ENCODE measurements around the gene KCNK3. TPM values are rescaled to one million over a fixed set of nuclear protein-coding genes. Genes with fewer than 3 reads are reported as not detected.
"Not testable (repeated sequence)": the region's sequence is repeated elsewhere in the genome, so short reads cannot be mapped to it uniquely, and the experiment has no call there.

KCNK3 gene
- total and polyA plus RNA-seq, 2 experiments from 2014 or later: not detected

DNA sequence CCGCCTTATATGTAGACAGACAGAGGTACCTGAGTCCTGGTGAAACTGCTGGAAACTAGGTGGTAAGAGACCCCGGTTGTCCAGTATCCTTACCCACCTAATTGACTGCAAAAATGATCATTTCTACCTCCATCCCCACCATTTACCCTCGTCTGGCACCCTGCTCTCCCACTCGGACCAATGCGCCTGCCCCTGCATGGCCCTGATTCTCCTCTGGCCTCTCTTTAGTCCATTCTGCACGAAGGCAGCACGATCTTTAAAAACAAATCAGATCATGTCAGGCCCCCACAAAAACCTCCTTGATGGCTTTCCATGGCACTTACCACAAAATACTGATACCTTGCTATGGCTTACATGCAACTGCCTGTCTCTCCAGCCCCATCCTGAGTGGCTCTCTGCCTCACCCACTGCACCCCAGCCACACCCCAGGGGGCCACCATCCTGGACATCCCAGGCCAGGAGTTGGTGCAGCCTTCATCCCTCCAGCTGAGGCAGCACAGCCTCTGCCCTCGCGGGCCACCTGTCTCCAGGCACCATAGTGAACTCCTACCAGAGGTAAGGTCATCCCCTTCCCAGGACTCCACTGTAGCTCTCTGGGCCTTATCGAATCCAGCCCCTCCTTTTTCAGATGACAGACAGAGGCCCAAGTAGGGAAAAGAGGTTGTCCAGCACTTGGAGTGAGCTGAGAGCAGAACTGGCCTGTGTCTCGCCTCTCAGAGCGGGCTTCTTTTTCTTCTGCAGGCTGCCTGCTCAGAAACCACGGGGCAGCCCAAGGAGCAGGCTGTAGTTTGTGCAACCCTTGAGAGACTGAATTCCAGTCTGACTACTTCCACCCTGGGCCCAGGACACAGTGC, 39.1 kb upstream of the KCNK3 start:
- no peak overlapping the region for H3K4me2 ChIP-seq (ENCODE audit: unreplicated experiment)
- H3K4me1 ChIP-seq (ENCODE audit: insufficient read depth): no peaks in the 10 kb centered on the region
- no peaks in the 10 kb centered on the region for H3K79me2 ChIP-seq (ENCODE audit: insufficient read depth)
- in situ Hi-C loops (cut with MboI): no loop called here
- H3K36me3 ChIP-seq (ENCODE audit: low read depth): no peaks in the 10 kb centered on the region
- no peak for DNase-seq
- 0 out of 2 replicates have a peak, but pooled peaks cover 10% of the 10 kb centered on the region for H3F3A ChIP-seq (ENCODE audit: insufficient read depth)
- no peaks in the 10 kb centered on the region for H3K9me3 ChIP-seq (ENCODE audit: low read depth)
- no peak overlapping the region for H3K4me3 ChIP-seq
- TF ChIP-seq EZH2phosphoT487 (IDR thresholded peaks at IDR 0.05; ENCODE audit: insufficient read depth, low read depth): no peak
- no peak for TF ChIP-seq EZH2 (IDR thresholded peaks at IDR 0.05; ENCODE audit: insufficient read depth, poor library complexity, severe bottlenecking)
- peaks cover 27% of the 10 kb centered on the region for H3K27me3 ChIP-seq (replicated peaks; ENCODE audit: insufficient read depth)
- WGBS, 2 experiments (ENCODE audit: low coverage in 1 of 2, low lambda C conversion rate in 2 of 2, missing lambda C conversion rate in 2 of 2): 53 to 62% methylated on average over 13 of the region's 13 CpGs
- H4K20me1 ChIP-seq (ENCODE audit: insufficient read depth): no peaks in the 10 kb centered on the region
- no peaks in the 10 kb centered on the region for H3K9me2 ChIP-seq (ENCODE audit: insufficient read depth)
- H2AFZ ChIP-seq: no peak overlapping the region
- H3K27ac ChIP-seq: no peak overlapping the region
- H3K9ac ChIP-seq: no peak overlapping the region

DNA sequence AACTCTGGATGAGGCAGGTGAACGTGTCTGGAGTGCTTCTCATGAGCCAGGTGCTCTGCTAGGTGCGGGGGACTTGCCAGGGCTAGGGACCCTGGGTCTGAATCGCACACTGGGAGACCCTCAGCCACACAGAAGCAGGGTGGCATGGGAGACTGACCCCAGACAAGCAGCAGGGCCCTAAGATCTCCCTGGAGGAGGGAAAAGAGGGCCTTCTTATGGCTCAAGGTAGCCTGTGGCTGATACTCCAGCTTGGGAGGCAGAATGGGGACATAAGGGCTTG, 38.5 kb upstream of the KCNK3 start:
- Histone ChIP-seq H3K36me3 (ENCODE audit: low read depth) (no peaks in the 10 kb centered on the region), H3K27ac (no peak overlapping the region), H3F3A (ENCODE audit: insufficient read depth) (0 out of 2 replicates have a peak, but pooled peaks cover 10% of the 10 kb centered on the region), H3K4me1 (ENCODE audit: insufficient read depth) (no peaks in the 10 kb centered on the region), H3K9me3 (ENCODE audit: low read depth) (no peaks in the 10 kb centered on the region), H3K4me2 (ENCODE audit: unreplicated experiment) (no peak overlapping the region), H4K20me1 (ENCODE audit: insufficient read depth) (no peaks in the 10 kb centered on the region), H2AFZ (no peak overlapping the region), H3K79me2 (ENCODE audit: insufficient read depth) (no peaks in the 10 kb centered on the region), H3K27me3 (replicated peaks; ENCODE audit: insufficient read depth) (peaks cover 29% of the 10 kb centered on the region), H3K9me2 (ENCODE audit: insufficient read depth) (no peaks in the 10 kb centered on the region), H3K9ac (no peak overlapping the region), H3K4me3 (no peak overlapping the region)
- WGBS, 2 experiments (ENCODE audit: low coverage in 1 of 2, low lambda C conversion rate in 2 of 2, missing lambda C conversion rate in 2 of 2): 33 to 49% methylated on average over 3 of the region's 3 CpGs
- no peak for TF ChIP-seq EZH2 (IDR thresholded peaks at IDR 0.05; ENCODE audit: insufficient read depth, poor library complexity, severe bottlenecking)
- in situ Hi-C loops (cut with MboI): no loop called here
- DNase-seq: no peak

DNA sequence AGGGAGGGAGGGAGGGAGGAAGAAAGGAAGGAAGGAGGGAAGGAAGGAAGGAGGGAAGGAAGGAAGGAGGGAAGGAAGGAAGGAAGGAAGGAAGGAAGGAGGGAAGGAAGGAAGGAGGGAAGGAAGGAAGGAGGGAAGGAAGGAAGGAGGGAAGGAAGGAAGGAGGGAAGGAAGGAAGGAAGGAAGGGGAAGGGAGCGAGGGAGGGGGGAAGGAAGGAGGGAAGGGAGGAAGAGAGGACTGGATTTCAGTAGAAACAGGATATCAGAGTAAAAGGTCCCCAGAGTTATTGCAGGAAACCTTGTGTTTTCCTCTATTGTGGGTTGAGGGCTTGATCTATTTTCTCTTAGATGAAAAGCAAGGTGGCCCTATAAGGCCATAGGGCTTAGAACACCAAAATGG, 37.4 kb upstream of the KCNK3 start:
- H2AFZ ChIP-seq; in situ Hi-C loops (cut with MboI); H3K9me2 ChIP-seq (ENCODE audit: insufficient read depth); H3K4me2 ChIP-seq (ENCODE audit: unreplicated experiment); H3K36me3 ChIP-seq (ENCODE audit: low read depth); H3K9ac ChIP-seq; H4K20me1 ChIP-seq (ENCODE audit: insufficient read depth); DNase-seq; H3K4me3 ChIP-seq; H3K9me3 ChIP-seq (ENCODE audit: low read depth); H3K4me1 ChIP-seq (ENCODE audit: insufficient read depth); H3K79me2 ChIP-seq (ENCODE audit: insufficient read depth); H3K27ac ChIP-seq: not testable (repeated sequence)
- Histone ChIP-seq H3F3A (ENCODE audit: insufficient read depth) (0 out of 2 replicates have a peak, but pooled peaks cover 10% of the 10 kb centered on the region), H3K27me3 (replicated peaks; ENCODE audit: insufficient read depth) (peaks cover 31% of the 10 kb centered on the region)
- 83% methylated on average over 1 of the region's 1 CpG; no CpG with 5 or more reads in 1 of the 2 experiments for WGBS, 2 experiments (ENCODE audit: low coverage in 1 of 2, low lambda C conversion rate in 2 of 2, missing lambda C conversion rate in 2 of 2)

DNA sequence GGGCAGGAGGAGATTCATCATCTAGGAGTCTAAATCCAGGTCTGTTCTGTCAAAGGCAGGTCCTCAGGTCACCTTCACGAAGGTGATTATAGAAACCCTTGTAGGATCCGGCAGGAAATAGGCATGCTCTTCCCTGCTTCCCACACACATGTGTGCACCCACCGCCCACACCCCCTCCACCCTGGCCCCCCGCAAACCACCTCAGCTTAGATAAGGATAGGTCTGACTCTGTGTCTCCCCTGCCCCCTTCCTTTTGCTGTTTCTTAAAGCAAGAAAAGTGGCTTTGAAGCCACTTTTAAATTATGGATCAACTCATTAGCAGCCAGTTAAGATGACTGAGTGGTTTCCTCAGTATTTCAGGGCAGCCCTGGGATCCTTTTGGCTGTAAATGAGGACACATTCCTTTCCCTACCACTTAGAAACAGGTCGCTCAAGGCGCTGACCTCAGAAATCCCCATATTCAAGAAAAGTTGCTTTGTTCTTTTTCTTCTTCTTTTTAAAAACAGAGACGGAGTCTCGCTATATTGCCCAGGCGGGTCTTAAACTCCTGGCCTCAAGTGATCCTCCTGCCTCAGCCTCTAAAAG, 36.8 kb upstream of the KCNK3 start:
- 61 to 78% methylated on average over 8 to 9 of the region's 9 CpGs for WGBS, 2 experiments (ENCODE audit: low coverage in 1 of 2, low lambda C conversion rate in 2 of 2, missing lambda C conversion rate in 2 of 2)
- Histone ChIP-seq H3K9me2 (ENCODE audit: insufficient read depth) (no peaks in the 10 kb centered on the region), H3K79me2 (ENCODE audit: insufficient read depth) (no peaks in the 10 kb centered on the region), H3K27me3 (replicated peaks; ENCODE audit: insufficient read depth) (peaks cover 27% of the 10 kb centered on the region), H3K9ac (no peak overlapping the region), H3K9me3 (ENCODE audit: low read depth) (no peaks in the 10 kb centered on the region), H2AFZ (no peak overlapping the region), H3K4me3 (no peak overlapping the region), H4K20me1 (ENCODE audit: insufficient read depth) (no peaks in the 10 kb centered on the region), H3F3A (ENCODE audit: insufficient read depth) (0 out of 2 replicates have a peak, but pooled peaks cover 10% of the 10 kb centered on the region), H3K36me3 (ENCODE audit: low read depth) (no peaks in the 10 kb centered on the region), H3K4me1 (ENCODE audit: insufficient read depth) (no peaks in the 10 kb centered on the region), H3K27ac (no peak overlapping the region), H3K4me2 (ENCODE audit: unreplicated experiment) (no peak overlapping the region)
- TF ChIP-seq EZH2 (IDR thresholded peaks at IDR 0.05; ENCODE audit: insufficient read depth, poor library complexity, severe bottlenecking): no peak
- no peak for TF ChIP-seq EZH2phosphoT487 (IDR thresholded peaks at IDR 0.05; ENCODE audit: insufficient read depth, low read depth)
- DNase-seq: no peak
- in situ Hi-C loops (cut with MboI): no loop called here
